B cell (primary cell): ENCODE results near the gene GLIPR1L1.

Experiments used
- CTCF ChIP-seq: fragments of 200-600 bp; IDR thresholded peaks from one replicate; pipeline ENCODE4 v1.8.0; 2022; ENCODE audit warnings: antibody characterized with exemption, mild to moderate bottlenecking
- EZH2 ChIP-seq: IDR thresholded peaks from 2 replicates; pipeline ENCODE4 v1.6.1; 2012; ENCODE audit warnings: borderline replicate concordance, low read depth, mild to moderate bottlenecking, moderate library complexity, low read length; ENCODE audit not compliant: insufficient read depth, poor library complexity, severe bottlenecking

GRCh38 chr12:75389706-75390105 lies 55.2 kb downstream of the GLIPR1L1 start:
- TF ChIP-seq CTCF: no peak
- TF ChIP-seq EZH2: no peak
